GM19240 (cell line): ENCODE results near the gene TCEAL1.
"Not testable (repeated sequence)": the region's sequence is repeated elsewhere in the genome, so short reads cannot be mapped to it uniquely, and the experiment has no call there.

Experiments used
- DNase-seq: peaks from one replicate; pipeline ENCODE4 v3.0.0; 2011; ENCODE audit warnings: low spot score; ENCODE audit not compliant: insufficient read length

Gene TCEAL1

DNA sequence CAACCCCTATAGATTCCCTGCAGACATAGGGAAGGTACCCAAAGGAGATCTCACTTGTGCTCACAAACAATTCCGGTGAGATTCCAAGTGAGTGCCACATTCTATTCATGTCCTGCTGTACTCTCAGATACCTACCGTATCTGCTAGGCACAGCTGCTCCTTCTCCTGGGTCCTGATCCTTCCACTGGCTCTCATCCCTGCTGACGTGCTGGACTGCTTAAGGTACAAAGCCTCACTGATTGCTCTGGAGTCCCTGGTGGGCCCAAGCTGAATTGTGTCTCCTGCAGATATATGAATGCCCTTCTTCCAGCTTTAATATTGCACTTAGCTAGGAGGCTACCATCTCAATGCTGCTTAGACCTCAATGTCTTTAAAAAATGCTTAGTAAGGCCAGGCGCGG is 2.4 kb downstream of the TCEAL1 start:
- no peak for DNase-seq

DNA sequence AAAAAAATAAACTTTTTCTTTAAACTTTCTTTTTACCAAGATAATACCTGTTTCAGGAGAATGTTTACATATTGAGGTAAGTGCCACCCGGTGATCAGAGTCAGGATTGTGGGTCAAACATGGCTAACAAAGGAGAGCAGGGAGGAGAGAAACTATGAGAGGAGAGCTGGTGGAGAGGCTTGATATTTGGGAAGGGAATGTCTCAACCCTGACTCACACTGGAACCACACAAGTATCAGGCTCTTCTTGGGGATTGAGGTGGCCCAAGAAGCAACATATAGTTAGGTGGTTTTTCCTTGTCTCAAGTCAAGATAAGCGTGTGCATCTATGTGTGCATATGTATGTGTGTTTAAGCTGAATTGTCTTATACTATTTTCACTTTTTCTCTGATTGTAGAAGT is 6.7 kb downstream of the TCEAL1 start:
- DNase-seq, result no peak

DNA sequence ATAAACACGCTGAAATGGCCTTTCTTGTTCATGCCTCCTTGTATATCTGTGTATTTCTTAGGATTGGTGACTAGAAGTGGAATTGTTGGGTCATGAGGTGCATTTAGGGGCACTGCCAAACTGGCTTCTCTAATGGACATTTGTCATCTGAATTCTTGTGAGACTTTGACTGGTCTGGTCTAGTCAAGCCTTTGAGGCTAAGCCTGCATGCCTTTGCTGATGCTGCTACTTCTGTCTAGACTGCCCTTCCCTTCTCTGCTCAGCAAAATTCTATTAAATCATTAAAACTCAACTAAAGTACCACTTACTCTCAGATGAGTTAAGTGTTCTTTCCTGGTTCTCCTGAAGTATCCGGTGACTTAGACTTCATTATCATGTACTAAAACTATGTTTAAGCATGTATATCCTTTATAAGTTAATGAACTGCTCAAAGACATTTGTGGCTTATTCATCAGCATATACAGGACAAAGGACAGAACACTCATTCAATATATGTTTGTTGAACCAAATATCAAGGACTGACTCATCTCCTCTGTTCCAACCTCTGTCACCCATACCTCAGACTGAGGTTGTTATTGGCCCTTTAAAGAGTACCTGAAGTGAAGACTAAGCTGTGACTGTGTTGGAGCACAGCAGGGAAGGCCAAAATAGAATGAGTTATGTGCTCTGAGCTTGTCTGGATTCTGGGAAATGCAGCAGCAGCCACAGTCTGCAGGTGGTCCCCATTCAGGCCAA is 9.0 kb downstream of the TCEAL1 start:
- DNase-seq, result no peak

DNA sequence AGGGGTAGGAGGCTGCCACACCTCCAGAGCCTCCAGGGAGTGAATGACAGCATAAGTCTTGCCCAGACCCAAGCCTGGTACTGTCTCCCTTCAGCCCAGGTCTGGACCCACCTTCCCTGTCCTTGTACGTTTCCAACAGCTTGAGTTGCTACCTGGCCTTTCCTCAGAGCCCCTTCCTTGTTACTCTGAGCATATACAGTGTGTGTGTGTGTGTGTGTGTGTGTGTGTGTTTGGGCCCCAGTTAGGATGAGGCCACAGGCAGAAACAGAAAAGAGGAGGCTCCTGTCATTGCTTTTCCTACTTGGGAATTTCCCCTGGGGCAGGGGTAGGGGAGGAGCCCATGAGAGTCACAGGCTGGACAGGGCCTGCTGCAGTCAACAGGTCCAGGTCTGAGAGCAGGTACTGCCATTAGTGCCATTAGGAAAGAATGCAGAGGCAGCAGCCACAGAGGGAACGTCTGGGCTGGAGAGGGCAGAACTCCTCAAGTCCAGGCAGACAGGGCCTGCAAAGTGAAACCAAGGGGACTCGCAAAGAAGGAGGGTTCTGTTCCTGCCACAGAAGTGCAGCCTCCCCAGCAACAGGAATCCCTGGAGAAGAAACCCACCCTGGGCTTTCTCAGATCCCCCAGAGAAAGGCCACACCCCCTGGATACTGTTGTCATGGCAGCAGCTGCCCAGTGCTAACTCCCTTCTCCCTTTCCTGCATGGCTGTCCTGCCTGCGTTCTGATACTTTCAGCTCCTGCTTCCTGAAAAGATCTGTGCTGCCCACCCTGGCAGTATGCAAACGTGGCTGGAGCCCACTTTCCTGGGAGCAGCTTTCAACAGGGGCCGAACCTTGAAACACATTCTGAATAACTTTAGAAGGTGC is 9.9 kb downstream of the TCEAL1 start:
- DNase-seq, result not testable (repeated sequence)

DNA sequence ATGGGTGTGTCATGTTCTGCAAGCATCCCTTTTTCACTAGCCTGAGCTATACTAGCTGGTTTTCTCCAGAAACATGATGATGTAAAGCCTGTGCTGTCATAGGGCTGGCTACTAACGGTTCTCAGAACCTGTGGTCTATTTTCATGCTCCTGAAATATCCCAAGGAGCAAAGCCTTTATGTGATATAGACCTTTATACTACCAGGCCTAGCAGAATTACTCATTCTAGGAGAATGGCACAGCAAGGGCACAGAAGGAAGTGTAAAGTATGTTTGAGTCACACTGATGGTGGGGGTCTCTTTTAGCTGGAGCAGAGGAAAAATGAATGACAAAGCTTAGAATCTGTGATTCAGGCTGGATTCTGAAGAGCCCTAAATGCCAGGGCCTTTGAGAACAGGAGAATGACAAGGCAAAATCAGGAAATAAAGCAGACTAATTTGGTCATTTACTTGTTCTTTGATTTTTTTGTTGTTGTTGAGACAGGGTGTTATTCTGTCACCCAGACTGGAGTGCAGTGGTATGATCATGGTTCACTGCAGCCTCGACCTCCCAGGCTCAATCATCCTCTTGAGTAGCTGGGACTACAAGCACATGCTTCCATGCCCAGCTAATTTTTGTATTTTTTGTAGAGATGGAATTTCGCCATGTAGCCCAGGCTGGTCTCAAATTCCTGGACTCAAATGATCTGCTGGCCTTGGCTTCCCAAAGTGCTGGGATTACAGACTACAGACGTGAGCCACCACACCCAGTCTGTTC is 11.8 kb downstream of the TCEAL1 start:
- no peak for DNase-seq

DNA sequence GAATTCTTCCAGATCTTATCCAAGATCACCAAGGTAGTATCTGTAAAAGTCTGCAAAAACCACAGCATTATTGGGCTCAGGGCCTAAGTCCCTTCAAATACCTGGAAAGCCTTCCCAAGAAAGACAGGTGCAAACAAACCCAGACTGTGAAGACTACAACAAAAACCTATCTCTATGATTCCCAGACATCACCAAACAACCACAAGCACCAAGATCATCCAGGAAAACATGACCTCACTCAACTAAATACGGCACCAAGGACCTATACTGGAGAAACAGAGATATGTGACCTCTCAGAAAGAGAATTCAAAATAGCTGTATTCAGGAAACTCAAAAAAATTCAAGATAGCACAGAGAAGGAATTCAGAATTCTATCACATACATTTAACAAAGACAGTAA is 15.3 kb downstream of the TCEAL1 start:
- no peak for DNase-seq

DNA sequence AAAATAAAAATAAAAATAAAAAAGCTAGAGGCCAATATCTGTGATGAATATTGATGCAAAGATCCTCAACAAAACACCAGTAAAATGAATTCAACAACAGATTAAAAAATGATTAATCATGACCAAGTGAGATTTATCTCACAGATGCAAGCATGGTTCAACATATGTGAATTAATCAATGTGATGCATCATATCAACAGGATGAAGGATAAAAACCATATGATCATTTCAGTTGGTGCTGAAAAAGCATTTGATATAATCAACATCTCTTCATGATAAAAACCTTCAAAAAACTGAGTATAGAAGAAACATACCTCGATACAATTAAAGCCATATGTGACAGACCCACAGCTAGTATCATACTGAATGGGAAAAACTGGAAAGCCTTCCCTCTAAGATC is 18.9 kb downstream of the TCEAL1 start:
- DNase-seq, result no peak

DNA sequence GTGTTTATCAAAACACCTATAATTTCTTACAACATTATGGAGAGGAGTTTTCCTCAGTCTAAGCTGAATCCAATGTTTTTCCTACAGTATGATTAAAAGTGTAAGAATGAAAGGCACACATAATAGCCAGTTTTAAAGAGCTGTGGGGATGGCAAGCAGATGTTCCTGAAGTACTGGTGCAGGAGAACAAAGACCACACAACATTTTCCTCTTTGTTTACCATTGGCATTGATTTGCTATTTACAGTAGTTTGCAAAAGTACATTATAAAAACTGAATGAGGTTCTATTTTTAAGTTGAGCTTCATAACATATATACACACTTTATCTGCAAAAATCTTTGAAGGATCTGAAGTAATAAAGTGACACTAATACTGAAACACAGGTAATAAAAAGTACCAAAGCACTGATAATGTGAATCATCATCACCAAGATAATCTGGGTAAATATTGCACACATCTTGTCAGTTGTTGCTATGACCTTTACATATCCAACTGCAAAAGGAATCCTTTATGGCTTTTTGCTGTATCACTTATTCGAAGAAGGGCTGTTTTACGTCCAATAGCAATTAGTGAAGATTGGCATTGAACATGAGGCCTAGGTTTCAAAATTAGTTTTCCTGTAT is 22.5 kb downstream of the TCEAL1 start:
- DNase-seq, result no peak

DNA sequence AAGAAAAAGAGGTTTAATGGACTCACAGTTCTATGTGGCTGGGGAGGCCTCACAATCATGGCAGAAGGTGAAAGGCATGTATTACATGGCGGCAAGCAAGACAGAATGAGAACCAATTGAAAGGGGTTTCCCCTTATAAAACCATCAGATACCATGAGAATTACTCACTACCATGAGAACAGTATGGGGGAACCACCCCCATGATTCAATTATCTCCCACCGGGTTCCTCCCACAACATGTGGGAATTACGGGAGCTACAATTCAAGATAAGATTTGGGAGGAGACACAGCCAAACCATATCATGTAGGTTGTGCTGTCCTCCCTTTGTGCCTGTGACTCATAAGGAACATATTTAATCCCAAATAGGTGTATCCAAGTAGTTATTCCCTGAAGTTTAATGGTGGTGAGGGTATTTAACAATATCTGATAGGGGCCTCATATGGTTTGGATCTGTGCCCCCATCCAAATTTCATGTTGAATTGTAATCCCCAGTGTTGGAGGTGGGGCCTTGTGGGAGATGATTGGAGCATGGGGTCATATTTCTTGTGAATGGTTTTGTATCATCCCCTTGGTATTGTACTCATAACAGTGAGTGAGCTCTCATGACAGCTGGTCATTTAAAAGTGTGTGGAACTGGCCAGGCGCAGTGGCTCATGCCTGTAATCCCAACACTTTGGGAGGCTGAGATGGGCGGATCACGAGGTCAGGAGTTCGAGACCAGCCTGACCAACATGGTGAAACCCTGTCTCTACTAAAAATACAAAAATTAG is 26.6 kb downstream of the TCEAL1 start:
- not testable (repeated sequence) for DNase-seq

DNA sequence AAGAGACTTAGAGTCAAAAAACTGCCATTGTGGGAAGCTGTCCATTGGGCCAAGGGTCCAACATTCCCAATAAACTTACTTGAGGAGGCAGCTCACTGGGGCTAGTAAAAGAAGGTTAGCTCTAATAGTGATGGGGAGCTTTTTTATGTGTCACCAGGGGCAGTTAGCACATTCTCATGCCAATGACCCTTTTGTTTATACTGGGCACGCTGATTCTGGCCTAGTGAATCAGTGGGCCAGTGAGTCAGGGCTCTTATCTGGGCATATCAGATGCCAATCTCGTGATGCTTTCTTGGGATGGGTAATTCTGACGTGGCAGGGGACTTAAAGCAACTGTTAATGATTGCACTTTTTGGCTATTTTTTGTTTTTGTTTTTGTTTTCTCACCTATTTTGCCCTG is 27.8 kb downstream of the TCEAL1 start:
- DNase-seq, result no peak

DNA sequence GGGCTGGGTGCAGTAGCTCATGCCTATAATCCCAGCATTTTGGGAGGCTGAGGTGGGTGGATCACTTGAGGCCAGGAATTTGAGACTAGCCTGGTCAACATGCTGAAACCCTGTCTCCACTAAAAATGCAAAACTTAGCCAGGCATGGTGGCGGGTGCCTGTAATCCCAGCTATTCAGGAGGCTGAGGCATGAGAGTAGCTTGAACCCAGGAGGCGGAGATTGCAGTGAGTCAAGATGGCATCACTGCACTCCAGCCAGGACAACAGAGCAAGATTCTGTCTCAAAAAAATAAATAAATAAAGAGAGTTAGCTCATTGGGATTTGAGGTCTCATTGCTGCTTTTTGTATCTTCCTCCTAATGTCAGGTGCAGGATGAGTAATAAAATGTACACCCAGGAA is 28.3 kb downstream of the TCEAL1 start:
- DNase-seq, result not testable (repeated sequence)

DNA sequence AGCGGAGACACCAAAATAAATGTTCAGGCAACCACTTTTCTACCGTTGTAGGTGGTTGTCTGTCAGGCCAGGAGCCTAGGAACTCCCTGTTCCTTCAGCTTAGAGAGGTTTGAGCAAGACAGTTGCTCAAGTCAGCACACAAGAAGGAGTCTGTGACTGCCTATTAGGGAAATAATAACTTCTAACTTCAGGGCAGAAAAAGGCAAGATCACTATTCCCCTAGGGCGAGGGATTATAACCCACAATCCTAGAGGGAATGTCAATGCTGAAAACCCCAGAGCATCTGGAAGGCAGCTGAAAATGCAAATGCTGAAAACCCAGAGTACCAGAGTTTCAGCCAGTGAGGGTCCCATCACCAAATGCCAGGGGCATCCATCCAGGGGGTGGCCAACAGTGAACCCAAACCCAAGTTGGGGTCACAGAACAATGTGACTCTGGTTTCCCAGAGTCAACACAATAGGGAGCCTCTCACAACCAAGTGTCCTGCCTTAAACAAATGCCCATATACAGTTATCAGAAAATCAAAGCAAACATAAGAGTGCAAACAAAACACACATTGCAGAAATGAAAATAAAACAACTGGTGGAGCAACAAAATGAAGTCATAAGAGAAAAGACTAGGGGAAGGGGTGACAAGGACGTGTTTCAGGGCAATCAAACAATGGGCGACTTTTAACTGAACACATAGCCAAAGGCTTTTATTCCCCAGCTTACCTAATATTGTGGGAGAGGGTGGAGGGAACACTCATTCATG is 30.1 kb downstream of the TCEAL1 start:
- no peak for DNase-seq

DNA sequence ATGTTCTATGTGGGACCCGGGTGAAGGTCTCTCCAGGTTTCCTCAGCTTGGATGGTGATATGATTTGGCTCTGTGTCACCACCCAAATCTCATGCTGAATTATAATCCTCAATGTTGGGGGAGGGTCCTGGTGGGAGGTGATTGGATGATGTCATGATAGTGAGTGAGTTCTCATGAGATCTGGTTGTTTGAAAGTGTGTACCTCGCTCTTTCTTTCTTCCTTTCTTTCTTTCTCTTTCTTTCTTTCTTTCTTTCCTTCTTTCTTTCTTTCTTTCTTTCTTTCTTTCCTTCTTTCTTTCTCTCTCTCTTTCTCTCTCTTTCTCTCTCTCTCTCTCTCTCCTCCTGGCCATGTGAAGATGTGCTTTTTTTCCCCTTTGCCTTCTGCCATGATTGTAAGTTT is 30.7 kb downstream of the TCEAL1 start:
- not testable (repeated sequence) for DNase-seq

DNA sequence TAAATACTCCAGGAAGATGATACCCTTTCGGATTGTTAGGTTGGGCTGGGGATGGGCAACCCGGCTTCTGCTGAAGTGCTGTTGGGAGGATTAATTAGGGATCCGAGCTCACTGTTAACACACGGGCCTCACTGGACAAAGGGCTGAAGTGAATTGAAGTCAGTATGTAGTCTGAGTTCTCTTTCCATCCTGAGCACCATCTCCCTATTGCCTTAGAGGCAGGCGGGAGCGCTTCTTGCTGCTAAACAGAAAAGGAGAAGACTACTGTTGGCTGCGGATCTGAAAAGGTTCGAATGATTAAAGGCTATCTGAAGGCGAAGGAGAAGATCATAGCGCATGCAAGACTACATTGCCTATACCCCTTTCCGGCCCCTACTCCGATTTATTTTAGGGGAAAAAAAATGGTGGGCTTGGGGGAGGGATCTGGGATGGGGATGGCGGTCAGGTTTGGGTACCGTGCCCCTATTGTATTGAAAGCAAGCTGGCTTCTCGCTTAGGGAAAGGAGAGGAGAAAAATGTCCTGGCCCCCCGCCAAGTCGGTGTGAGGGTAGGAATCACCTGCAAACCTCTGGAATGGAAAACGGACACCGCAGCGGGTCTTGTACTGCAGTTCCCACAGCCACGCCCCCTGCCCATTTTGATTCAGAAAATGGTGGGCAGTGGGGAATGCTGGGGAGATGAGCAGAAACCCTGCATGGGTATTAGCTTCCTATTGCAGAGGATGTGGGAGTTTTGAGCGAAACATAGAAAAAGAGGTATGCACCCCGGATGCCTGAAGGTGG is 35.4 kb downstream of the TCEAL1 start:
- DNase-seq, result no peak

DNA sequence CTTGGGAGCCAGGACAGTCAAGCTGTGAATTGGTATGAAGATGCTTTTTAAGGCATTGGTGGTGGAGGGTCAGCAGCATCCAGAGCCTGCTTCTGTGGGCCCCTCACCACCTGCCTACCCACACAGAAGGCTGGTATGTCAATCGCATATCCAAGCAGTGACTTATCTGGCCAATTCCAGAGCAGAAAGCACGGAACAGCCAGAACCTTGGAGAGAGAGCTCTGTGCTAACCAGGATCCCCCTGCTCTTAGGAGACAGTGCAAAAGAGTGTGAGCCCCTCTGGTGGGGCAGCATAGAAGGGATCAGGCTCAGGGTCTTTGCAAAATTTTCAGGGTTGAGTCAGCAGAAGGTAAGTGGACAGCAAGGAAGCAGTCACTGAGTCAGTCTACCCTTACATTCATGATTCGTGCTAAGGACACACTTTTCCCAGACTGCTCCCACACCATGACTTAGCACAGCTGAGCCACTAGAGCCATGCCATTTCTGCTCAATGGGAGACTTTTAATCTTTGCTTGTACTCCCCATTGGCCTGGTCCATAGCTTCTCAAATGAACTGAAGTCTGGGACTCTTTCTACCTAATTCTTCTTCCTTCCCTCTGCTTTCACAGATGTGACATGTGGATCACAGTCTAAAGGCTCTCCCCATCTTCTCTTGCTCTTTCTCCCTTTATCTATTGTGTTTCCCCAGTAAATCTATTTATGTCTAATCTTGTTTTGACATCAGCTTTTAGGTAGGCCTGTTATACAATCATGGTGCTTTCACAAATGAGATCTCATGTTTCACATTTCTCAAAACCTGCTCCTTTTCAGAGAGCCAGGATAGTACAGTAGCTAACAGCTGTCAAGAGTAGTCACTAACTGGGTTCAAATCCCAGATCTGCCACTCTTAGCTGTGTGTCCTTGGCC is 37.7 kb downstream of the TCEAL1 start:
- no peak for DNase-seq

DNA sequence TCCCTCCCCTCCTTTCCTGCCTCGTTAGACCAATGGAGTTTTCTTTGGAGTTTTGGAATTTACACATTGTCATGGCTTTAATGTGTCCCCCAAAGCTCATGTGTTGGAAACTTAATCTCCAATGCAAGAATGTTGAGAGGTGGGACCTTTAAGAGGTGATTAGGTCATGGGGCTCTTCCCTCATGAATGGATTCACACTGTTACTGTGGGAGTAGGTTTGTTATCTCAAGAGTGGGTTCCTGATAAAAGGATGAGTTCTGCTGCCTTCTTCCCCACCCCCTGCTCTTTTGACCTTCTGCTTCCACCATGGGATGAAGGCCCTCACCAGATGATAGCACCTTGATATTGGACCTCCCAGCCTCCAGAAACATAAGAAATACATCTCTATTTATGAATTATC is 41.0 kb downstream of the TCEAL1 start:
- DNase-seq, result no peak

DNA sequence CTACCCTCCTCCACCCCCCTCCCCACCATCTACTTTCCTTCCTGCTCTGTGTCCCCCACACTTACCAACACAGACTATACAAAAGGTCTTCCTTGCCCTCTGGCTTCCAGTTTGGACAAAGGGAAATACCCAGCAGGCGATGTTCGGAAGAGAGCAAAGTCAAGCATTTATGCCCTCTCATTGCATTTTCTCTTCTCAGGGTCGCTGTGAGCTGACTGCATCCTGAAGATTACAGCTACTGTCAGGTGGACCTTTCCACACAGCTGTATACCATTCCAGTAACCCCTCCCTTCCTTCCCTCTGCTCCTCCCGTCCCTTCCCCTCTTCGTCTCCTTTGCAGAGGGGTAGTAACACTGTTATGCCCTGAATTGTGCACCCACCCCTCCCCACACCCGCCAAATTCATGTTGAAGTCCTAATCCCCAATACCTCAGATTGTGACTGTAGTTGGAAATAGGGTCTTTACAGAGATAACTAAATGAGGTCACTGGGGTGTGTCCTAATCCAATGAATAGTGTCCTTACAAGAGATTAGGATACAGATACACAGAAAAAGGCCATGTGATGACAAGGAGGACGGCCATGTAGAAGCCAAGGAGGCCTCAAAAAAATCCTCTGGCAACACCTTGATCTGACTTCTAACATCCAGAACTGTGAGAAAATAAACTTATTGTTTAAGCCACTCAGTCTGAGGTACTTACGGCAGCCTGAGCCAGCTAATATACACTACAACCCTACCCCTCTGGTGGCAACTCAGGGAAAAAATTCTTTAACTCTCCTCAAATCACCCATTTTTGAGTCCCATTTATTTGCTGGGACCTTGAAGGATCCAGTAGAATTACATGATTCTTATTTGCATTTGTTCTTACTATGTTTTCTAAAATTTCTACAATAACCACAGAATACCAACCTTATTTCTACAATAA is 46.0 kb downstream of the TCEAL1 start:
- DNase-seq, result no peak
